NCI-H82 treated with DMSO at 0.1 percent for 48 hours (cell line): Measurements from ENCODE around the gene MT1A.
"Not testable (repeated sequence)": the region's sequence is repeated elsewhere in the genome, so short reads cannot be mapped to it uniquely, and the experiment has no call there.

Experiments used
- DNase-seq: peaks from one replicate; lab custom pipeline; 2025; ENCODE audit not compliant: unreplicated experiment; lab: John Stamatoyannopoulos, UW

The MT1A gene

GRCh38 chr16:56652600-56652999 lies 14.1 kb downstream of the MT1A start:
- no peak for DNase-seq

DNA sequence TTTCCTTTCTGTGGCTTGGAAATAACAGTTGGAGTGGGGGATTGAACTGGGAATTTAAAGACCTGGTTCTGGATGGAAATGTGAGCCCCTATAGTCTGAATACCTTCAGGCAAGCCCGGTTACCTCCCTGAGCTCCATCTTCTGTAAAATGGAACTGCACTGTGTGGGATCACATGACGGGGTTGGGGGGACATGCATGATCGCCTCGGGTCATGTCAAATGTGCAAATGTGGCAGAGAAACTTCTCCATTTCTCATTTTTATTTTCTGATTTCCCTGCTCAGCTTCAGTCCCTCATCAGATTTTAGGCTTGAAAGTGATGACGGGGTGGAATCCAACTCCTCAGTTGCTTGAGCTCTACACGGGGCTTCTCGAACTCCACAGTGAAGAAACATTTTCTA lies 14.8 kb downstream of the MT1A start:
- no peak for DNase-seq

GRCh38 chr16:56657555-56658326 lies 19.3 kb downstream of the MT1A start, which contains the start of gene MT1F:
MT1F (plus strand) TSS chr16:56657959; CDS start chr16:56658059, 100 bp downstream.
- peak; percentile 8 for DNase-seq

DNA sequence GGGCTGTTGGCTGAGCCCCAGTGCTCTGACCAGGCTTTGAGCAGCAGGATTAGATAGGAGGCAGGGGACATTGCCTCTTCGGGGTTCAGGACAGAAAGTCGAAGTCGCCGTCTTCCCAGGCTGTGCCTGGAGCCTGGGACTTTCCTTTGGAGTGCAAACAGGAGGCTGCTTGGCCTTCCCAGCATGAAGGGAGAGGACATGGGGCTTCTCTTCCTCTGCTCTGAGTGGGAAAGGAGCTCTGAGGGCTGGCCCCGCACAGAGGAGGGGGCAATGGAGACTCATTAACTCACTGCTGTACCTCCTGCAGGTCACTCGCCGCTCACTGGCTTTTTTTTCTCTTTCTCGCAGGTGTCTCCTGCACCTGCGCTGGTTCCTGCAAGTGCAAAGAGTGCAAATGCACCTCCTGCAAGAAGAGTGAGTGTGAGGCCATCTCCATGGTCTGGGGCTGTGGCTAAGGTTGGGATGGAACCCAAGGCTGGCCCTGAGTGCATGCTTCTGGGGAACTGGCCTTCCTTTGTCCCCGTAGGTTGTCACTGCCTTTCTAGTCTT lies 19.9 kb downstream of the MT1A start:
- DNase-seq, result no peak

DNA sequence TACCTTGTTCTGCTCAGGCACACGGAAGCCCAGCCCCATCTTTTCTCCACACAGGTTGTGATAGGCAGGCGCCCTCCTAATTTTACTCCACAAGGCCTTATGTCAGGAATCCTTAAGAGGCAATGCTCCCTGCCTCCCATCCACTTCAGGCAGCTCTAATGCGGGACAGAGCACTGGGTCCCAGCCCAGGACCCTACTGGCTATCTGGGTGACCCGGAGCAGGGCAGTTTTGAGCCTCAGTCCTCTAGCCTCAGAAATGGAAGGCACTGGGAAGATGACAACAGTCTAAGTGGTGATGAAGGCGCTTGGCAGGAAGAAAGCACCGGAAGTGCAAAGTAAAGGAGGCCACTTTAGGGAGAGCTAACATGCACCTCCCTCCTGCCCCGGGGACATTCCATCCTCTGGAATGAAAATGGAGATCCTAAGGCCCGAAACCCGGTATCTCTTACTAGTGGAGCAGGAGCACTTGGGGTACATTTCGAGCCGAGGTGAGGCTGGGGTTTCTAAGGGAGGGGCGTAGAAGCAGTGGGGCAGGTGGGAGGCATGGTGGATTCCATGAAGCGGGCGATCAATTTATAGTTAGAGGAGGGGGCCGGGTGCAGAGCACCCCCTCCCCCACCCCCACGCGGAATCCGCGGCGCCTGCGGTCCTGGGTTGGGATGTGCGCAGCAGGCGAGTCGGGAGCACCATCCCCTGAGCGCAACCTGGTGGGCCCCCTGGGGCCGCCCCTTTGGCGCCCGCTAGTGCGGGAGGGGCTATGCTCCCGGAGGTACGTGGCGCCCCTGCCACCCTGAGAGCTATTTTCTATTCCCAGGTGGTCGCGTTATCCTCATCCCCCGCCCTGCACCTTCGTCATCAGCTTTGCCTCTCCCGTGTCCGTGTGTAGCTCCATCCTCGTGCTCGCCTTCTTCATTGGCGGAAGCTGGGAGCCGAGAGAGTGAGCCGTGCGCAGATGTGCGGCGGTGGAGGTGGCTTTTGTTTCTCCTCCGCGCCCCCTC lies 24.2 kb downstream of the MT1A start:
- DNase-seq, result no peak

DNA sequence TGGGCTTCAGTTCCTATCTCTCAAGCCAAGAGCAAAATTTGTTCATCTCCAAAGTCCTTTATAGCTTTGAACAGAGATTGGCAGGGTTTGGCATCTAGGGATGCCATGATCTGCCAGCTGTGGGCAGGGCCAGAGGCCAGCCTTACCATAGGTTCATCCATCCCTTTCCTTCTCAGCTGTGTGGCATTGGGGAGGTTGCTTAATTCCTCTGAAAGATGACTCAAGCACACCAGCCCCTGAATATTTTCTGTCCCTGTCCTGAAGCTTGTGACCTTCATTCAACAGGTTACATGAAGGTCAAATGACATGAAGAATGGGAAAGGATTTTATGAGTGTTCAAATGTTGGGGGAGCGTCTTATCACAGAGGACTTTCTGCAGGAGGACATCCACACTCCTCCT lies 26.0 kb downstream of the MT1A start:
- DNase-seq, result no peak

DNA sequence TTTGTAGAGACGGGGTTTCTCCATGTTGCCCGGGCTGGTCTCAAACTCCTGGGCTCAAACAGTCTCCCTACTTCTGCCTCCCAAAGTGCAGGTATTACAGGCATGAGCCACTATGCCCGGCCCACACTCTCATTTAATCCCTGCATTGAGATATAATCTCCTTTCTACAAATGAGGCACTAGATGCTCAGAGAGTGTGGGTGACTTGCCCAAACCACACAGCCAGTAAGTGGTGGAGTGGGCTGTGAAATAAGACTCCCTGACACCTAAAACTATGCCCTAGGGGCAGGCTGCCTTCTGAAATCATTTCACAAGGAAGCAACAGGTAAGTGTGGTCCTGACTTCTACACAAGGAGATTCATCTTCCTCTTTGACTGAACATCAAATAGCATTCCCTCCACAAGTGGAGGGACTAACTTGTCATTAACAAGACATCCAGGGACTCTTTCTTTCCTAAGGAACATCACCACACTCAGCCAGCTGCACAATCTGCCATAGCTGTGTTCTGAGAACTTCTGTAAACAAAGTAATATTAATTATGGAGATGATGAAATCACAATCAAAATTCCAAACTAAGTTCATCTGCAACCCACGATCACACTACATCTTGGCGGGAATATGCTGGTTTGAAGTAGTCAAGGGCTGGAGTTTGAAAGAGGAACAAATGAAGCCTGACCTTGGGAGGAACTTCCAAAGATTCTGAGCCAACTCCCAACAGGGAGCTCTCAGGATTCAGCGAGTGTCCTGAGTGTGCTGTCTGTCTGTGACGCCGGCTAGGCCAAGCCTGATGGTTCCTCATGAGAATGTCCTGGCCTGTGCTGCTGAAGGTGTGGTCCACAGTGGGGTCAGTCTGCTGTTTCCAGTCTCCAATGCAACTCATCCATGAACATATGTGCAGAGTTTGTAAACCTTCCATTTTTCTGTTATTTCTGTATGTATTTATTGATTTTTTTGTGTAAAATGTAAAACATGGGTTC lies 27.1 kb downstream of the MT1A start:
- DNase-seq, result not testable (repeated sequence)

DNA sequence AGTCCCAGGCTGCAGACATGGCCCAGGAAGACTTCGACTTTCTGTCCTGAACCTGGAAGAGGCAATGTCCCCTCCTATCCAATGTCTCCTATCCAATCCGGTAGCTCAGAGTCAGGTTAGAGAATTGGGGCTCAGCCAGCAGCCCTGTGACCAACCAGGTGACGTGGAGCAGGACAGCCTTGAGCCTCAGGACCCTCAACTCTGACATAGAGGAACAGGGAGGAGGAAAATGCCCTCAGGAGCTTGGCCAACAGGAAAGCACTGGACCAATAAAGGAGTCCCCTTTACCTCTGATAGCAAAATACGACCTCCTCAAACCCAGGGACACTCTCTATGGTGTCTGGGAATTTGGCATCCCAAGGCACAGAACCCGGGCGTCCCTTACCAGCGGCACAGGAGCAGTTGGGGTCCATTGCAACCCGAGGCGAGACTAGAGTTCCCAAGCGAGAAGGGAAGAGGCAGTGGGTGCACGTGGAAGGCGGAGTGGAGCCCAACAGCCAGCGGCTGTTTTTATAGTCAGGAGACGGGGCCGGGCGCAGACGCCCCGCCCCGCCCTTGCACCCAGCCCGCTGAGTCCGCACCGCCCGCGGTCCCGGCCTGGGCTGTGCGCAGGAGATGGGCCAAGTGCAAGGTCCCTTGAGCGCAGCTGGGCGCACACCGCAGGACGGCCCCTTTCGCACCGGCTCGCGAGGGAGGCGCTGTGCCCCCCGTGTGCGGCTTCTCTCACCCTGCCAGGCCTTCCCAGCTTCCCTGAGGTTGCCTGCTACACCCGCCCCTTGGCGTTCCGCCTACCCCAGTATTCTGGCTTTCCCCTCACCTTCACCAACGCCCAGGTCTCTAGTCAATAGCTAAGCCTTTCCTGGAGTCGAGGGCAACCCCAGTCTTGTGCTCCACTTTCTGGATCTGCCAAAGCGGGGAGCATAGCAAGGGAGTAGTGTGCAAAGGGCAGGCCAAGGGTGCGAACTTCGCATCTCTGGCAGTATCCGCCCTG lies 29.4 kb downstream of the MT1A start, which contains the start of gene MT1G:
TSS of gene MT1G (minus strand) at position 485 of the 991 bp plus-strand sequence. CDS start at position 413, 72 bp downstream.
- no peak for DNase-seq

DNA sequence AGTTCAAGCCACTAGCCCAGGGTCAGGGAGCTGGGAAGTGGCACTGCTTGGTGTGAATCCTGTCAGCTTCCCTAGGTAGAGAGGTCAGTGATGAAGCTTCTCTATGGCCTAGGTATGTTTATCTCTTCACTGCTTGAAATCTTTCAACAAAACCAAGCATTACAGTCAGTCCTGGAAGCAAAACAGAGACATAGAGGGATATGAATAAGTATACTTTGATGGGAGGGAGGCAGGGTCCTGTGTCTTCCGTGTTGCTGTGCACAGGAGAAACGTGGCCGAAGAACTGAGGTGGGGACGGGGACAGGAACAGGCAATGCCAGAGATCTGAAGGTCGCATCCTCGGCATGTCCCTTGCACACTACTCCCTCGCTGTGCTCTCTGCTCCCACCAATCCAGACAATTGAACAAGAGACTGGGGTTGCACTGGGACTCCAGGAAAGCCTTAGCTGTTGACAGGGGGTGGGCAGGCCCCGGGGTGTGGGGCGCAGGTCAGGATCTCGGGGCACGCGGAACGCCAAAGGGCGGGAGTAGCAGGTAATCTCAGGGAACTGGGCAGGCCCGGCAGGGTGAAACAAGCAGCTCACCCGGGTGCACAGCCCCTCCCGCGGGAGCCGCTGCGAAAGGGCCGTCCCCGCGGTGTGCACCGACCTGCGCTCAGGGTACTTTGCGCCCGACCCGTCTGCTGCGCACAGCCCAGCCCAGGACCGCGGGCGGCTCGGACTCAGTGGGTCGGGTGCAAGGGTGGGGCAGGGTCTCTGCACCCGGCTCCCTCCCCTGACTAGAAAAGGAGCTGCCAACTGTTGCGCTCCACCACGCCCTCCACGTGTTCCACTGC lies 30.8 kb downstream of the MT1A start, which contains the start of gene MT1H:
TSS of gene MT1H (plus strand) at position 810 of the 835 bp plus-strand sequence. CDS start 71 bp downstream, outside the sequence.
- no peak for DNase-seq

GRCh38 chr16:56669840-56670619 lies 31.6 kb downstream of the MT1A start:
- no peak for DNase-seq

- no peak for DNase-seq
Measured at GRCh38 chr16:56670620-56670934, 32.1 kb downstream of the MT1A start.

DNA sequence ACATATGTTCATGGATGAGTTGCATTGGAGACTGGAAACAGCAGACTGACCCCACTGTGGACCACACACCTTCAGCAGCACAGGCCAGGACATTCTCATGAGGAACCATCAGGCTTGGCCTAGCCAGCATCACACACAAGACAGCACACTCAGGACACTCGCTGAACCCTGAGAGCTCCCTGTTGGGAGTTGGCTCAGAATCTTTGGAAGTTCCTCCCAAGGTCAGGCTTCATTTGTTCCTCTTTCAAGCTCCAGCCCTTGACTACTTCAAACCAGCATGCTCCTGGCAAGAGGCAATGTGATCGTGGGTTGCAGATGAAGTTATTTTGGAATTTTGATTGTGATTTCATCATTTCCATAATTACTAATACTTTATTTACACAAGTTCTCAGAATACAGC lies 33.2 kb downstream of the MT1A start:
- DNase-seq, result not testable (repeated sequence)

- not testable (repeated sequence) for DNase-seq
Measured at GRCh38 chr16:56672171-56672570, 33.7 kb downstream of the MT1A start.

- no peak for DNase-seq
Measured at GRCh38 chr16:56672761-56673536, 34.5 kb downstream of the MT1A start.

GRCh38 chr16:56673921-56674320 lies 35.5 kb downstream of the MT1A start:
- no peak for DNase-seq

DNA sequence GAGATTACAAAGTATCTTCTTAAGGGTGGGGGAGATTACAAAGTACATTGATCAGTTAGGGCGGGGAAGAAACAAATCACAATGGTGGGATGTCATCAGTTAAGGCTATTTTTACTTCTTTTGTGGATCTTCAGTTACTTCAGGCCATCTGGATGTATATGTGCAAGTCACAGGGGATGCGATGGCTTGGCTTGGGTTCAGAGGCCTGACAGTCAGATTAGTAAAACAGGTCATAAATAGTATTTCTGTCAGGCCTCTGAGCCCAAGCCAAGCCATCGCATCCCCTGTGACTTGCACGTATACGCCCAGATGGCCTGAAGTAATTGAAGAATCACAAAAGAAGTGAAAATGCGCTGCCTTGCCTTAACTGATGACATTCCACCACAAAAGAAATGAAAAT lies 36.1 kb downstream of the MT1A start:
- DNase-seq, result not testable (repeated sequence)
